ENCODE results near the gene PDCD1.
A peak's percentile ranks its signal among the peaks of the same experiment; 100 is the strongest.
"Not testable (repeated sequence)": the region's sequence is repeated elsewhere in the genome, so short reads cannot be mapped to it uniquely, and the experiment has no call there.

Gene PDCD1

DNA sequence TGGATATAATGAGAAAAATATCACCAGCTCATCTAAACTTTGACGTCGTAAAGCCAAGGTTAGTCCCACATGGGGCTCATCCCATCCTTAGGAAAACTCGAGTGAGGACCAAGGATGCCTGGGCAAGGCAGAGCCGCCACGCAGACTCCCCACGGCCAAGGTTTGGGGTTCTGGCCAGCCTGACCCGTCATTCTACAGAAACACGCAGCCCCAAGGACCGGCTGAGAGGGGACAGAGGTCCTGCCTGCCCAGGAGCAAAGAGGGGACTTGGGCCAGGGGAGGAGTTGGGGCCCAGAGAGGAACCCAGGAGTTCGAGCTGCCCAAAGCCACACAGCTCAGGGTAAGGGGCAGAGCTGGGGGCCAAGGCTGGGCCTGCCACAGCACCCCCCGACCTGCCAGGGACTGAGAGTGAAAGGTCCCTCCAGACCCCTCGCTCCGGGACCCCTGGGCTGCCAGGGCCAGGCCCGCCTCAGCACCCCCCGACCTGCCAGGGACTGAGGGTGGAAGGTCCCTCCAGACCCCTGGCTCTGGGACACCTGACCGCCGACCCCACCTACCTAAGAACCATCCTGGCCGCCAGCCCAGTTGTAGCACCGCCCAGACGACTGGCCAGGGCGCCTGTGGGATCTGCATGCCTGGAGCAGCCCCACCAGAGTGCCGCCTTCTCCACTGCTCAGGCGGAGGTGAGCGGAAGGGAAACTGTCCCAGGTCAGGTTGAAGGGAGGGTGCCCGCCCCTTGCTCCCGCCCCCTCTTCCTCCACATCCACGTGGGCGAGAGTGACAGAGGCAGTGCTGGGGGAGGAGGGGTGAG lies at the start of gene PDCD1:
Gene PDCD1, minus strand, starts transcription at position 689 of the 811 bp plus-strand sequence. Its CDS starts 56 bp downstream, at position 633.
- DNase-seq = no peak

GRCh38 chr2:241907831-241908230 lies 49.1 kb upstream of the PDCD1 start:
- DNase-seq = not testable (repeated sequence)

DNA sequence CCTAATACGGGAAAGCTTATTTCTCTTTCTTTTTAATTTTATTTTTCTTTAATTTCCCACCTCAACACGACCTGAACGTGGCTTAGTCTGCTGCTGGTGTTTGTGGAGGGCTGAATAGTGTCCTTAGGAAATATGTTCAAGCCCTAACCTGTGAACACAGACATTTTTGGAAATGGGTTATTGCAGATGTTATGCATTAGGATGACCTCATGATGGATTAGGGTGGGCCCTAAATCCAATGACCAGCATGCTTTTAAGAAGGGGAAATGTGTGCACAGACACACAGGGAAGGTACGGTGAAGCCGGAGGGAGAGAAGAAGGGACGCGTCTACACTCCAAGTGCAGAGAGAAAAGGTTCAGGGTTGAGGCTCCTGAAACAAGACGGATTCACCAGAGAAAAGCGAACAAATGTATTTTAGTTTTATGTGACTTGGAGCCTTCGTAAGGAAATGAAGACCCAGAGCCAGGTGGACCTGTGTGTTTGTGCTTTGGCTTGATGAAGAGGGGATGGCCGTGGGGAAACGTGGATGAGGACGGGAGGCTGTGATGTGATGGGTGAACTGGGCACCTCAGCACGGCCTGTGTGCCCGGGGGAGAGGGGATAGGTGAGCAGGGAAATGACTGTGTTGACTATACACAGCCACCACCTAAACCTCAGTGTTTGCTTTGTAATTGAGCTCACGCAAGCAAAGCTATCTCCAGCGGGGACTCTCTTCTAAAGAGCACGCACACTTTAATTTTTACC lies 48.3 kb upstream of the PDCD1 start:
- DNase-seq = no peak

DNA sequence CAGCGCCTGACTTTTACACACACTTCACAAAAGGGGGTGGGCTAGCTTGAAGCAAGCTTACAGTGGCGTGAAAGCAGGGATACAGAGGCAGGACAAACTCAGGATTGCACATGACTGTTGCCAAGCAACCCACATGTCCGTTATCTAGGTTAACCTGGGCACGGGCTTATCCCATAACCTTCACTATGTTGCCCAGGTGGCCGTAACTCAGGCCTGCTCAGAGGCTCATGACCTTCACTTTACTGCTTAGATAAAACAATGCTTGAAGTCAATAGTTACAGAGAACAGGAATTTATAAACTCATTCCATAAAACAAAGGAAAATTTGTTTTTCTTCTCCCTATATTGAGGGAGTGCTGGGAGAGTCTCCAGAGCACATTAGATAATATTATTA lies 47.7 kb upstream of the PDCD1 start:
- not testable (repeated sequence) for DNase-seq

DNA sequence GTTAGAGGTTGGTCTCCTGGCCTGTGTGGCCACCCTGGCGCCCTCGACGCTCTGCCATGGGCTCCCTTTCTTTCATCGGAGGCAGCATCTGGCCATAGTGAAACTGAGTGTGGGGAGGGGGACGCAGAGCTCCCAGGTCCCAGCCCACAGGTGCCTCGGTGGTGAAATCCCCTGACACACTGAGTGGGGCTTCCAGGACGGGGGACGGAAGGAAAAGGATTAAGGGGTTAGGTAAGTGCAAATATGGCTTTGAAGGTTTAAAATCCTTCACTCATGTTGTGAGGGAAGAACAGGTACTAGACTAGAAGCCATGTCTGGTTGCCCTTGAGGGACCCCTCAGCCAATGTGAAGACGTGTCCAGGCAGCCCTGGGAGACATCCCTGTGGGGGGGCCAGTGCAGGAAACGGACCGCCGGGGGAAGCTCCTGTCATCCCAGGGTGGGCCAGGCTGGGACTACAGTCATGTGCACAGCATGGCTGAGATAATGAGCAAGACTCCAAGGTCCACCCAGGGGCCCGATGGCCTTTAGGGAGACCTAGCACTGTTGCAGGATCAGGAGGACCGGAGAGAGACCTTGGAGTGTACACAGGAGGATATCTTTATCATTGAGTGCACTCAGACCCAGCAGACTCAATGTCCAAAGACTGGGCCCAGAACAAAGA lies 47.2 kb upstream of the PDCD1 start:
- DNase-seq = no peak

GRCh38 chr2:241904791-241905710 lies 46.4 kb upstream of the PDCD1 start:
- DNase-seq = no peak

GRCh38 chr2:241904011-241904718 lies 45.5 kb upstream of the PDCD1 start:
- DNase-seq = no peak

DNA sequence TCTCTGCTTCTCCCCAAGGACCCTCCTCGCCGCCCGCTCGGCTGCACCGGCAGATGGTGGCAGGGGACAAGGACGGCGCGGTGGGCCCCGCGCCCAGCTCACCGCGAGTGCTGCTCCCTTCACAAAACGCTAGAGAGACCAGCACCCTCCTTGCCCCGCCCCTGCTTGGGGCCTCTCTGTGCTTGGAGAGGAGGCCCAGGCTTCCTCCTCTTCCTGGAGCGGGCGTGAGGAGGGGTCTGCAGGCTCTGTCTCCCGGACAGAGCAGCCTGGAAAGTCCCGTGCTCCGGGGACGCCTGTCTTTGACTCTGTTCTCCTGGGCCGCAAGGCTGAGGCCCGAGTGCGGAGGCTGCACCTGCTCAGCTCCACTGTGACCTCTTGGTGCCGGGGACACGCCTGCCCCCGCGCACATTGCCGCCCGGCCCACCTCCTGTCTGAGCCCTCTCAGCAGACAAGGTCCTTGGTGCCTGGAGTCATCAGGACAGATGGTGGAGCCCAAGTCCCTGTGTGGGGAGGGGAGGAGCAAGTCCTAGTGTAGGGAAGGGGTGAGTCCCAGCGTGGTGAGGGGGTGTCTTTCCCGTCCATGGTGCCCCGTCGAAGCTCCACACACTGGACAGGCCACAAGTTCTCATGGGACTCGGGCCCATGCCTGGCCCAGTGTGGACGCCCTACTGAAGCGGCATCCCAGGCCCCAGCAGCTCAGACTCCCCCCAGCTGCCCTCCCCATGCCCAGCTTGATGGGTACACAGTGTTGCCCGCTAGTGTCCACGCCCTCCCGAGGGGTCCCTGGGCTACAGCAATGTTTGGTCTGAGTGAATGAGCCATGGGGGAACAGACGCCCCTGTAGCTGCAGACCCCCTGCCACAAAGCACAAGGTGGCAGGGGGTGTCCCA lies 44.7 kb upstream of the PDCD1 start:
- no peak for DNase-seq

- DNase-seq = no peak
Observed at GRCh38 chr2:241902357-241902991, 43.8 kb upstream of the PDCD1 start.

- DNase-seq = no peak
Observed at GRCh38 chr2:241901500-241902351, 43.0 kb upstream of the PDCD1 start.

- DNase-seq = no peak
Observed at GRCh38 chr2:241901018-241901380, 42.3 kb upstream of the PDCD1 start.

DNA sequence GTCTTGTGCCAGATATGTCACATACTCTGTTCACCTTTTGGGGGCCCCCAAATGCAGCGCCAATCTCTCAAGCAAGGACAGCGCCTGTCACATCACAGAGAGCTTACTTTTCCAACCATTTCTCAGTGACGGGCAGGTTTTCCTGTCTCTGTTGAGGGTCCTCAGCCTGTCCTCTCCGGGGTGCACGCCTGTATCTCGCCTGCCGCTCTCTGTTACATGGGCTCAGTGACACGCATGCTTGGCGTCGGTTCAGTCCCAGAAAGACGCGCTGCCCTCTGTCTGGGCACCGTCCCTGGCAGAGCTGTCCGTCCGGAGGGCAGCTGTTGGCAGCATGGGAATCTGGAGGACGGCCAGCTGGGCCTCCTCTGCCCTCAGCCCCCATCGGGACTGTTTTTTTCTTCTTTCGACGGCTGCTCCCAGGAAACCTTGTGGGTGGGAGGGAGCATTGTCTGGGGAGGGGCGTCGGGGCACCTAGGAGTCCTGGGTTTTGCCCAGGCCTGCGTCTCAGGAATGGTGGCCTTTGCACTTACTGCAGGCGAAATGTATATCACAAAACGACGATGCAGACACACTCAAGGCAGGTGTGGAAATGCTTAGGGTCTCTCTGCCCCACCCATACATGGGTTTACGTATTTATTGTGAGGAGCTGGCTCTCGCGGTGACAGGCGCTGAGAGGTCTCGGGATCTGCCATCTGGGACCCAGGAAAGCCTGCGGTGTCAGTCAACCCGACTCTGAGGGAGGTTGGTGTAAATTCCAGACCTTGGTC lies 41.7 kb upstream of the PDCD1 start:
- DNase-seq = no peak

- no peak for DNase-seq
Observed at GRCh38 chr2:241898463-241899270, 40.0 kb upstream of the PDCD1 start.

DNA sequence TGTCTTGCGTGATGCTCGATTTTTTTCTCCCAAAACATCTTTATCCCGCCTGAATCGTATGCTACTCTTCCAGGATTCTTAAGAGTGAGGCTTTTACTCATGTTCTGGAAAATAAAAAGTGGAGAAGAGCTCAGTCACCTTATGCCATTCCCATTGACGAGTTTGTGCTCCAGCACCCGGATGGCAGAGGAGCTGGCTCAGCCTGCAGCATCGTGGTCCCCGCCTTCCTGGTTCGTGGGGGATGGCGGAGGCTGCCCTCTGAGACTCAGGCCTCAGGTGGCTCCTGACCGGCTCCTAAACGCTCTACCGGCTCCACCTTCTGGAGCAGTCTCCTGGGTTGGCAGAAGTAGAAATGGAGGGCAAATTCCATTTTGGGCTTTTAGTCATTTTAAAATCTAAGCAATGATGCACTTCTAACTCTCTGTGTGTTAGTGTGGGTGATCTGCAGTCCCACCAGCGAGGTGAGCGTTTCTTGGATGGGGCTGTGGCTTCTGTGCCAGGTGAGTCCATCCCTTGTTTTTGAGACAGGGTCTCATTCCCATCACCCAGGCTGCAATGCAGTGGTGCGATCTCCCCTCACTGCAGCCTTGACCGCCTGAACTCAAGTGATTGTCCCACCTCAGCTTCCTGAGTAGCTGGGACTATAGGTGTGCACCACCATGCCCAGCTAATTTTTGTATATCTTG lies 38.7 kb upstream of the PDCD1 start:
- no peak for DNase-seq

- no peak for DNase-seq
Observed at GRCh38 chr2:241896746-241897201, 38.1 kb upstream of the PDCD1 start.

DNA sequence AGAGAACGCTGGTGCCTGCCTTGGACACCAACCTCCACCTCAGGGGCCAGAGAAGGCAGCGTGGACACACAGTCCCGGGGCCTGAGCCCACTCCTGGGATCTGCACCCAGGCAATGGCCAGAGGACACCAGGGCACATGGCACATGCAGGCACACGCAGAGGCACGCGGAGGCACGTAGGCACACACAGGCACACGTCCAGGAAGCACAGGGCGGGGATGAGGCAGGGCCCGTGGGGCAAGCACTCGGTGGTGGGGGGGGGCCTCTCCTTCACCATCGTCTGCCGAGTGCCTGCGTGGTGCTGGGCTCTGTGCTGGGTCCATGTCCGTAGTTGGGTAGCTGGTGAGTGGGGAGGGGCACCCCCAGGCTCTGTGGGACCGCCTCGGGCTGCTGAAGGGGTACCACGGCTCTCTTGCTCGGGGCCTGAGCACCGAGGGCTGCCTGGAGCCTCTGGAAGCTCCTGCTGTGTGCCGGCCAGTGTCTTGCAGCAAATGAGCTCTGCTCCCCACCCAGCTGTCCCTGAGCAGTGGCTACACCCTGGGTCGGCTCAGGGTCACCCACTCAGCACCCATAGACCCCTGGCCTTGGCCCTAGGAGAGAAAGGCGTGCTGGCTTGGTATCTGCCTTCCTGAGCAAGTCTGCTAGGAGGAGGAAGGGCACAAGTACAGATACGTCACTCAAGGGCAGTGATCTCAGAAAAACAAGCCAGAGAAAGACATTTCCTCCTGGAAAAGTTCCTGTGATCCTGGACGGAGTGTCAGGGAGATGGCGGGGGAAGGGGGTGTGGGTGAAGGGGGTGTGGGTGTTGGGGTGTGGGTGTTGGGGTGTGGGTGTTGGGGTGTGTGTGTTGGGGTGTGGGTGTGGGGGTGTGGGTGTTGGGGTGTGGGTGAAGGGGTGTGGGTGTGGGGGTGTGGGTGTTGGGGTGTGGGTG lies 37.3 kb upstream of the PDCD1 start:
- peak; percentile 27 for DNase-seq

Measured in fibroblast of upper back skin (primary cell).